ENCODE results near the gene CCDC9. TPM values are rescaled to one million over a fixed set of nuclear protein-coding genes. Genes with fewer than 3 reads are reported as not detected.

The CCDC9 gene
- total and polyA plus RNA-seq, 2 of the 13 experiments (the other 11 are each of a cell fraction or from before 2014, with no cell fraction given) = 2.9 to 6.3 TPM

GRCh38 chr19:47210689-47211316 is 45.5 kb upstream of the CCDC9 start (continued):
- TF ChIP-seq ARID4A (CRISPR knock-in tag; IDR thresholded peaks at IDR 0.05; ENCODE audit: borderline replicate concordance) = peak; percentile 50; the same call in 1 of the 2 replicates
- no peak for TF ChIP-seq LCORL (IDR thresholded peaks at IDR 0.05)
- TF ChIP-seq LCORL (CRISPR knock-in tag; IDR thresholded peaks at IDR 0.05) = peak; percentile 64
- TF ChIP-seq ZNF788 (CRISPR knock-in tag; IDR thresholded peaks at IDR 0.05; ENCODE audit: borderline replicate concordance) = no peak
- TF ChIP-seq KDM4B (CRISPR knock-in tag; IDR thresholded peaks at IDR 0.05) = 0 out of 2 replicates have a peak, but pooled peaks have one; percentile 28
- no peak for TF ChIP-seq ZFP36L2 (CRISPR knock-in tag; IDR thresholded peaks at IDR 0.05)
- no peak for TF ChIP-seq ZBTB14 (CRISPR knock-in tag; IDR thresholded peaks at IDR 0.05)
- TF ChIP-seq TFE3 (CRISPR knock-in tag; IDR thresholded peaks at IDR 0.05) = 0 out of 2 replicates have a peak, but pooled peaks have one; percentile 38
- peak; percentile 33; the same call in 1 of the 2 replicates for TF ChIP-seq YEATS2 (CRISPR knock-in tag; IDR thresholded peaks at IDR 0.05; ENCODE audit: borderline replicate concordance)
- TF ChIP-seq POLR2AphosphoS5 (IDR thresholded peaks at IDR 0.05; ENCODE audit: low read depth, low read length) = no peak
- TF ChIP-seq ZNF800 (CRISPR knock-in tag; IDR thresholded peaks at IDR 0.05) = no peak
- TF ChIP-seq FOSL2 (CRISPR knock-in tag; IDR thresholded peaks at IDR 0.05) = 0 out of 2 replicates have a peak, but pooled peaks have one; percentile 4
- 0 out of 2 replicates have a peak, but pooled peaks have one; percentile 35 for TF ChIP-seq IRF2 (CRISPR knock-in tag; IDR thresholded peaks at IDR 0.05)
- TF ChIP-seq TSC22D2 (CRISPR knock-in tag; IDR thresholded peaks at IDR 0.05; ENCODE audit: borderline replicate concordance) = no peak
- TF ChIP-seq ZNF605 (CRISPR knock-in tag; IDR thresholded peaks at IDR 0.05) = peak; percentile 60; the same call in 1 of the 2 replicates
- peak; percentile 51; the same call in 1 of the 2 replicates for TF ChIP-seq KDM3A (CRISPR knock-in tag; IDR thresholded peaks at IDR 0.05; ENCODE audit: low read depth)
- no peak for TF ChIP-seq XRCC5 (optimal IDR thresholded peaks at IDR 0.05; ENCODE audit: low read length)
- TF ChIP-seq SRF (IDR thresholded peaks at IDR 0.05; ENCODE audit: low read depth, low read length) = no peak
- TF ChIP-seq POLR2A (IDR thresholded peaks at IDR 0.05; ENCODE audit: insufficient read depth in 1 of 2, low read depth in 2 of 2, low read length in 2 of 2) = 0 out of 4 replicates have a peak, but pooled peaks of 1 of the 2 experiments have one; percentile 16
